GM19395 (cell line): ENCODE data around the gene LRP8.

Experiments
- ATAC-seq: cut with Tn5 transposase; IDR thresholded peaks from one replicate; pipeline ENCODE4 v1.9.1; 2021; ENCODE audit warnings: mild to moderate bottlenecking, moderate library complexity; ENCODE audit not compliant: unreplicated experiment

The LRP8 gene

GRCh38 chr1:53341521-53341895 lies 13.6 kb upstream of the LRP8 start:
- no peak for ATAC-seq

GRCh38 chr1:53340660-53341520 lies 13.0 kb upstream of the LRP8 start:
- no peak for ATAC-seq

- ATAC-seq: no peak
Observed at GRCh38 chr1:53339736-53340635, 12.1 kb upstream of the LRP8 start.

- no peak for ATAC-seq
Observed at GRCh38 chr1:53338423-53338822, 10.6 kb upstream of the LRP8 start.

- no peak for ATAC-seq
Observed at GRCh38 chr1:53337499-53337898, 9.6 kb upstream of the LRP8 start.

- no peak for ATAC-seq
Observed at GRCh38 chr1:53336146-53336545, 8.3 kb upstream of the LRP8 start.

GRCh38 chr1:53335661-53336060 lies 7.8 kb upstream of the LRP8 start:
- no peak for ATAC-seq

GRCh38 chr1:53334781-53335180 lies 6.9 kb upstream of the LRP8 start:
- ATAC-seq: no peak

- ATAC-seq: no peak
Observed at GRCh38 chr1:53334312-53334711, 6.4 kb upstream of the LRP8 start.

GRCh38 chr1:53332833-53333232 lies 5.0 kb upstream of the LRP8 start:
- no peak for ATAC-seq

- ATAC-seq: no peak
Observed at GRCh38 chr1:53332186-53332564, 4.3 kb upstream of the LRP8 start.

GRCh38 chr1:53331446-53332185 lies 3.7 kb upstream of the LRP8 start:
- no peak for ATAC-seq

GRCh38 chr1:53330819-53331218 lies 2.9 kb upstream of the LRP8 start:
- ATAC-seq: no peak

GRCh38 chr1:53328541-53329499 lies 950 bp upstream of the LRP8 start:
- no peak for ATAC-seq

- ATAC-seq: peak; percentile 10
Observed at GRCh38 chr1:53327182-53327913, 522 bp downstream of the LRP8 start.

- ATAC-seq: peak; percentile 39
Observed at GRCh38 chr1:53326598-53327181, 1.2 kb downstream of the LRP8 start.

- ATAC-seq: peak; percentile 85
Observed at GRCh38 chr1:53326088-53326597, 1.7 kb downstream of the LRP8 start.

GRCh38 chr1:53325326-53326087 lies 2.4 kb downstream of the LRP8 start:
- ATAC-seq: no peak
